ENCODE data around the gene TTC23.

- TF ChIP-seq CTCF (optimal IDR thresholded peaks at IDR 0.05 in 1 of 3, IDR thresholded peaks at IDR 0.05 in 1 of 3, conservative IDR thresholded peaks at IDR 0.05 in 1 of 3; ENCODE audit: extremely low read depth in 1 of 3, insufficient read depth in 2 of 3, low read length in 3 of 3) = no peak
- TF ChIP-seq EZH2 (IDR thresholded peaks at IDR 0.05; ENCODE audit: low read length) = no peak
Observed at GRCh38 chr15:99275525-99276128, 26.2 kb upstream of the TTC23 start.
